Endometrial microvascular endothelial cells (primary cell): ENCODE measurements around the gene LINGO4. TPM values are rescaled to one million over a fixed set of nuclear protein-coding genes. Genes with fewer than 3 reads are reported as not detected.

Experiments used
- in situ Hi-C: cut with HindIII; loops from 2 replicates; pipeline ENCODE4 v1.10.0; 2017; ENCODE audit warnings: low sequenced_read_pairs, low pct_unique_long_range_greater_than_20kb; ENCODE audit errors: inconsistent ontology term
- total RNA-seq: library from RNA; depleted of rRNA; stranded (reverse); fragments of >200 nt; gene quantifications from one replicate; pipeline ENCODE4 v1.2.3, GENCODE V29; 2015; ENCODE audit errors: inconsistent ontology term

Gene LINGO4
- total RNA-seq, 1 donor from 2014 or later: not detected

- in situ Hi-C loops: no loop called here
Observed at GRCh38 chr1:151837197-151837596, 32.0 kb upstream of the LINGO4 start.

DNA sequence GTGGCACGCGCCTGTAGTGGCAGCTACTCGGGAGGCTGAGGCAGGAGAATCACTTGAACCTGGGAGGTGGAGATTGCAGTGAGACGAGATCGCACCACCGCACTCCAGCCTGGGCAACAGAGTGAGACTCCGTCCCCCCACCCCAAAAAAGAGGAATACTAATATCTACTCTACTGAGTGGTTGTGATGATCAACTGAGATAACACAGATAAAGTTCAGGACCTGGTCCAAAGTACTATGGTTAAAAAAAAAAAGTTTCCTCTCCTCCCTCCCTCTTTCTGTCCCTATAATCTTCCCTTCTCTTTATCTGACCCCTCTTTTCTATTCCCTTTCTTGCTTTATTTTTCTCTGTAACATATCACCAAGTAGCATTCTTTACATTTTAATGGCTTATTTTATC is 30.4 kb upstream of the LINGO4 start:
- in situ Hi-C loops: no loop called here

DNA sequence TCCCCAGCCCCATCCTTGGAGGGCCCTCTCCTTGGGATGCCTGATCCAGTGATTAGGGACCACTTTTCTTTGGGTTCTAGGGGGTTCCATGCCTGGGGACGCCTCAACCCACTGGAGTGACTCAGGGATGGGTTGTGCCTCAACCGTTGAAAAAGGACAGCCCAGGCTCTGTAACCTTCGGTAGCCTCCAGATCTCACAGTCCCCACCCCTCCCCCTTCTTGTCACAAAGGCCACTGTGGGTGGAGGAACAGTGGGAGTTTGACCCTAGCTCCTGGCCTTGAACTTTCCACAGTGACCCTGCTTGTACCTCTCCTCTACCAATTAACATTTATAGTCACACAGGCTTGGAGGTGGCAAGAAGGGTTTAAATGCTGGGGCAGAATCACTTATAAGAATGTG is 29.0 kb upstream of the LINGO4 start:
- in situ Hi-C loops: no loop called here

GRCh38 chr1:151833172-151833900 is 28.1 kb upstream of the LINGO4 start:
- in situ Hi-C loops: no loop called here

DNA sequence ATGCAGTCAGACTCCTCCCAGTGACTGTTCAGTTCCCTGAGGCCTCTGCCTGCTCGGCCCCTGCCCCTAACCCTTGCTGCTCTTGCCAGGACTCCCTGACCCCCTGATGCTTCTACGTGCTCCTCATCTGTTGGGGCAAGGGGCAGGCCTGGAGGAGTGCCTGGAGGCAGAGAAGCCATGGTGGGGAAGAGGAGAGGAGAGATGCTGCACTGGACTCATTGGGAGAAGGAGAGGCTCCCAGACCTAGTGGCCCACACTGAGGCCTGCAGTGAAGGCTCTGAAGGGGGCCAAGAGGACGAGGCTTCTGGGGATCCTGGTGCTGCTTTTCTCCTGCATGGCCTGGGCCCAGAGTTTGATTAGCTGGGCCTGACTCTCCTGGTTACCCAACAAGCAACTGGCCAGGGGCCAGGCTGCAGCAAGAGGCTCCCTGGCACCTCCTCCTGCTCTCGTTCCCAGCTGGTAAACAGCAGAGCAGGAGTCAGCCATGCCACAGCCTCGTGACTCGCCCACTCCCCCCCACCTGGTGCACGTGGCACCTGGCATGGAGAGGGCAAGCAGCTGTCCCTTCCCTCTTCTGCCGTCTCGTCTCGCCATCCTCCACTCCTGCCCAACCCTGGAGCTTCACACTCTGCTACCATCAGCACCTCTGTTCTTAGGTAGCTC is 27.2 kb upstream of the LINGO4 start:
- in situ Hi-C loops: no loop called here

- in situ Hi-C loops: no loop called here
Observed at GRCh38 chr1:151831605-151832004, 26.4 kb upstream of the LINGO4 start, which contains the start of gene RORC. Gene RORC (minus strand): TSS chr1:151831802. CDS start chr1:151831764, 38 bp downstream.

DNA sequence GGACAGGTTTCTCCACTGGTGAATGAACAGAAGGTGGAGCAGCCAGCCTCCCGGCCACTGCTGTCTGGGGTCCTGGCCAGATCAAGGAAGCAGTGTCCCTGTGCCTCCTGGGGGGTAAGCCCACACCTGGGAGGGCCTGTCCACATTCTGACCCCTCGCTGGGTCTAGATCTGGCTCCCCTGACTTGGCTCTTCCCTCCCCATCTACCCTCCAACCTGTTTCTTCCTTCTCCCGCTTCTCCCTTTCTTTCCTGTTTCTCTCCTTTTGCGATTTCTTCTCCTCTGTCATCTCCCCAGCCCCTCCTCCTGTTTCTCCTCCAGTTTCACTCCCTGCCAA is 26.0 kb upstream of the LINGO4 start:
- in situ Hi-C loops: no loop called here

DNA sequence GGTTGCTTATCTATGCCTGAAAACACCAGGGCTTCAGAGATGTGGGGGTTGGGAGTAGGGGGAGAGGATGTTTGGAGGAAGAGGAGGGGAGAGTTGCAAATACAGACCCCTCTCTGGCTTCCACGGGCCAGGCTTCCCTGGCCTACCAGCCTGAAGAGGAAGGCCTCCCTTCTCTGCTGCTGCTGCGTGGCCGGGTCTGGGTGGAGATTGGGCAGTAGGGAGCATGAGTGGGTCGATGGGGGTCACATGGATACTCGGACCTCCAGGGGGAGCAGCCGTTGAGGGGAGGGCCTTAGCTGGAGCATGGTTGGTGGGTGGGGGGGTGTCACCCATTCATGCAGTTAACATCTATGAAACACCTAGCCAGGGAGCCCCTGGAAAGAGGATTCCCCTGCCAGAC is 24.8 kb upstream of the LINGO4 start:
- in situ Hi-C loops: no loop called here

DNA sequence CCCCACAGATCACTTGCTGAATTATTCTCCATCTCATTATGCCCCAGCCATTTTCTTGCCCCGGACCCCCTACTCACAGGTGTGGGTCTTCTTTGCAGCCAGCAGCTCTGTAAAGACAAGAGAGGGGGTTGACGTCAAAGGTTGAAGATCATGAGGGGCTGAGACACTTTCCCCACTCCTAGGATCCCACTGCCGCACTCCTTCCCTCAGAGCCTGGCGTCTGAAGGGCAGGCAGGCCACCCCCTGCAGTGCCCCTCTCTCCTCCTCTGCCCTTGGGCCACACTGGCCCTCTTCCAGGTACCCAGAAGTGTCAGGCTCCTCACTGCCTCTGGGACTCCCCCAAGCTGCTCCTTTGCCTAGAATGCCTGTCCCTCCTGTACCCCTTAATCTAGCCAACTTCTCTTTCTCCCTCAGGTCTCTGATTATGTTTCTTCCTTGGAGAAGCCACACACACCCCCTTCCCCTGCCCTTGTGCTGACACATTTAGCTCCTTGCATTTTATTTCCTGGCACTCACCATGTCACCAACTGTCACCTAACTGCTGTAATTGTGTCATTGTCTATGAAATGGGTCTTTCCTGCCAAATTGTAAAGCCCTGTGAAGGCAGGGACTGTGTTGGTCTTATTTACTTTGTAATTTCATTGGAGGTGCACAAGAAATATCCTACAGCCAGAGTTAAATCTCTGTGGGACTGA is 24.3 kb upstream of the LINGO4 start:
- in situ Hi-C loops: no loop called here

DNA sequence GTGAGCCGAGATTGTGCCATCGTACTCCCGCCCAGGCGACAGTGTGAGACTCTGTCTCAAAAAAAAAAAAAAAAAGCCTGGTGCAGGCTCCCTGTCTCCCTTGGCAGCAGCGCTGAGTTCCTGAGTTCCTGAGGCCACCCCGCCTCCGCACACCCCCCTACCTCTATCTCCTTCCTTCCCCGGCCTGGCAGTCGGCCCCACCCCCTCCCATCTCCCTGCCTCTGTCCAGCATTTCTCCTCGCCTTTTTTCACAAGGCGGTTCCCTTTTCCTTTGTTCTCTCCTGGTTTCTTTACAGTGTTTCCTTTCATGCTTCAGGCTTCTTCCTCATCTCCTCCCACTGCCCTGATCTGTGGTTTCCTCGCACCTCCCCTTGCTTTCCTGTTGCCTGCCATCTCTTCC is 23.7 kb upstream of the LINGO4 start:
- in situ Hi-C loops: no loop called here

- in situ Hi-C loops: no loop called here
Observed at GRCh38 chr1:151827853-151828252, 22.6 kb upstream of the LINGO4 start.

- in situ Hi-C loops: no loop called here
Observed at GRCh38 chr1:151825751-151826660, 20.8 kb upstream of the LINGO4 start.

DNA sequence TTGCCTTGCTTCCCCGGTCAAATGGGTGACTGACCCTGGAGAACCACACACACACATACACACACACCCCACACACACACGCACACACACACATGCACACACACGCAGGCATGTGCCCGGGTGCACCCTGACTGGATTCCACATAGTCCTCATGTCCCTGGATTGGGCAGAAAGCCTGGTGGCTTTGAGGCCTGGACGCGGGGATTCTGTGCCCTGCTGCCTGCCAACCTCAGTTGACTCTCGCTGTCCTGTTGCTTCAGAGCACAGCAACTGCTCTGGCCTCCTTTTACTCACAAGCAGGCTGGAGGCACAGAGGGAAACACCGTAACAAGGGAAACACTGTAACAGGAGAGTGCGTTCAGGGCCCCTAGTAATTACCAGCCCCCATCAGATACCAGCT is 20.0 kb upstream of the LINGO4 start:
- in situ Hi-C loops: no loop called here

- in situ Hi-C loops: no loop called here
Observed at GRCh38 chr1:151823175-151823574, 18.0 kb upstream of the LINGO4 start.

- in situ Hi-C loops: no loop called here
Observed at GRCh38 chr1:151822404-151822803, 17.2 kb upstream of the LINGO4 start.

DNA sequence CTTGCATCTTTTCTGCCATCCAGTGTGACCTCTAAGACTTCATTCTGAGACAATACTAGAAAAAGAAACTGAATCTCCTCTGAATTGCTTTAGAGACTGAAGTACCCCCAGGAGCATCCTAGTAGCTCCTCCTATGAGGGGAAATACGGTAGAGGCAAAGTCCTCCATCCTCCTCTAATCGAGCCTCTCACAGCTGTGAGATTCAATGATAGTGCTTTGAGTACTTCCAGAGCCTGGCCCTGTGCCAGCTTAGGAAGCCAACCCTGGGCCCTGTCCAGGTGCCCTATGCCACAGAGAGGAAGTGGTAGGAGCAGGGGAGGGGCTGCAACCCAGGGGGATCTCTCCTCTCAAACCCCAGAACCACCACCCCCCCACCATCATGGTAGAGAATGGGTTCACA is 15.7 kb upstream of the LINGO4 start:
- in situ Hi-C loops: no loop called here

GRCh38 chr1:151819976-151820623 is 14.9 kb upstream of the LINGO4 start:
- in situ Hi-C loops: no loop called here

DNA sequence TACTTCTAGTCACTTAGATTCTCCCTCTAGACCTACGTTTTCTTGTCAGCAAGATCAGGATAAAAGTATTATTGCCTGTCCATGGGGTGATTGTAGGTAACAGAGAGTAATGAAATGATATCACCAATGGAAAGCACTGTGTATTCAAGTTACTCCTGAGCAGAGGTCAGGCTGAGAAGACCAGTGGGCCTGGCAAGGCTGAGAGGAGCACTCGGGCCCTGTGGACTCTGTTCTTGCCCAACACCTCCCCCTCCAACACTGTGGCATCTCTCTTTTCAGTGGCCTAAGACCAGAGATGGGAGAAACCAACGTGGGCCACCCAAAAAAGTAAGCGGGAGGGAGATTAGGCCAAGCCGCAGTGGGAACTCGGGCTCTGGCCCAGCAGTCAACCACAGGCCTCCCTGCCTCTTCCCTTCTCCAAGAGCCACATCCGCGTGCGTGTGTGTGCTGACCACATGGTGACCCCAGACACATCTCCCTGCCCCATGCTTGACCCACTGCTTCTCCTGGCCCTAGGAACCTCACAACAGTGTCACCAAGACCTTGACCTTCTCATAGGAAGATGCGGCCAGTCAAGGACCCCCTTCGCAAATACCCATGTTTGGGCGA is 14.1 kb upstream of the LINGO4 start:
- in situ Hi-C loops: no loop called here
